D341Med (cell line): ENCODE measurements around the gene PRKN.

ENCODE experiments used
- DNase-seq: peaks from one replicate; pipeline ENCODE4 v3.0.0; 2012; ENCODE audit warnings: low spot score

The PRKN gene

DNA sequence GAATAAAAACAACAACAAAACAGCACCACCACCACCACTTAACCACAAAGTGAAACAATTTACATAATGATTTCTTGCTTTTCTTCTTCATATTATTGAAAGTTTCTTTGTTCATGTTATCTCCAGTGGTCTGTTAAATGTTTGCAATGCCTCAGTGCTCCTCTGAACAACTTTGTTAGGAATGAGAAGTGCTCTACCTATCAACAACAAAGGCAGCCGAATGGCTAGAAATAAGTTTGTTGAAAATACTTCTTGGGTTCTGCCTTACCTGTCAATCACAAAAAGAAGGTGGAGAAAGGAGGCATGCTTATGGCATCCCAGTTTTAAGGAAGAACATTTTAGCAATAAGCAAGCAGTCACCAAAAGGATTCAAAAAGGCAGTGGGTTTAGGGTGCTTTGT, 490.2 kb downstream of the PRKN start:
- no peak for DNase-seq

GRCh38 chr6:162234631-162235030, 492.9 kb downstream of the PRKN start:
- no peak for DNase-seq

- no peak for DNase-seq
Observed at GRCh38 chr6:162230147-162230752, 497.3 kb downstream of the PRKN start.

GRCh38 chr6:162229093-162229492, 498.5 kb downstream of the PRKN start:
- no peak for DNase-seq

DNA sequence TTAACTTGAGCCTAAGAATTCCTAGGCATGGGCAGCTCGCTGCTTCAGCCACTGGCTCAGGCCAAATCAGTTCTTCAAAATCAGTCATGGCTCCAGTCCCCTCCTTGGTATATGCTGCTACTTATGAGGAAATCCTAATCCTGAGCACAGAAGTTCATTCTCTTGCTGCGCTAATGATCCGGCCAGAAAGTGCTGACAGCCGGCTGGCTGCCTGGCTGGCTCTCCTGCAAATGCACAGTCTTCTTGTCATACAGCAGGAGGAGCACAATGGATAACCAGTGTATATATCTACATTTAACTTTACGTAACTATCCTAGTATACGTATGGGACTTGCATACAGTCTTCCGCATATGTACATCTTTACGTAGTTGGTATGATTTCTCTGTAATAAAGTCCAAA, 500.8 kb downstream of the PRKN start:
- DNase-seq, result no peak

- no peak for DNase-seq
Observed at GRCh38 chr6:162222521-162222920, 505.0 kb downstream of the PRKN start.

GRCh38 chr6:162220876-162221275, 506.7 kb downstream of the PRKN start:
- DNase-seq, result no peak

- DNase-seq, result no peak
Observed at GRCh38 chr6:162219266-162219665, 508.3 kb downstream of the PRKN start.

DNA sequence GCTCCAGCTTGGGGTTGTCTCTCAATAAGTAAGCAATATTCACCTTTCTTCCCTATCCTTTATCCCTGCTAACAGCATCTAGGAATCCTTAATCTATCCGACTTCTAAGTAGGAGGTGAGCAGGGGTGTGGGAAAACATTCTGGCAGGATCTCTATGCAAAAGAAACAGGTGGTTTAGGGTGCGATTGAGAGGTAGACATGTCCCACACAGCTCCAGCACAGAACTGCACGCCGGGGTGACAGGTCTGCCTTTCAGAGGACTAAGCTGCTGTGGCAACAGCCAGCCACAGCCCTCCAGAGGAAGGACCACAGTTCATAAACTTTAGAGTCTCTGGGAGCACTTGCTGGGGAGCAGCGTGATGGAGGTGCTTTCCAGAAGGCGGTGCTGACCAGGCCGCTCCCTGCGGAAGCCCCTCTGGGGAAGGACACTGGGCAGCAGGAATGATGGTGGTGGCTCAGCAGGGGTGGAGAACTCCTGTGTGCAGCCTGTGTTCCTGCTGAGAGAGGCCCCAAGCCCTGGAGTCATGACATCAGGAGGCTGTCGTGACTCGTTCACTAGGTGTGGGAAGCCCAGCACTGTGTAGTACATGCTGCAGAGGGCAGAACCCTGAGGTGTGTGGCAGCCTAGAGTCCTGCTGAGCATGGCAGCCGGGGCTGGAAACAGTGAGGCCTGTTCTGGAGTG, 509.6 kb downstream of the PRKN start:
- no peak for DNase-seq

- no peak for DNase-seq
Observed at GRCh38 chr6:162217058-162217457, 510.5 kb downstream of the PRKN start.

- DNase-seq, result no peak
Observed at GRCh38 chr6:162211777-162212176, 515.8 kb downstream of the PRKN start.

DNA sequence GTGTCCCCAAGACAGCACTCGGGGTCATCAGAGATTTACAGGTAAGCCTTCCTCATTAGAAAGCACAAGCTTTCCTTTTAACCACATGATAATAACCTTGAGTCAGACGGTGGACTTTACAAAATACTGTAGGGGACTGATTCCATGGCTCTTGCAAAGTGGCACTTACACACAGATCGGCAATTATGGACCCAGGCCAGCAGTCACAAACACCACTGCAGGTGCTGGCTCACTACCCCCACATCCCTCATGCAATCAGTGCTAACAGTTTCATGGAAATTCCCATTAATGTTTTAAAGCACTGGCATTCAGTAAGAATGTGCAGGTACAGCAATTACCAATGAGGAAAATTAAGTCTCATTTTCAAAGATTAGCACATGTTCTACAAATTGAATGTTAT, 516.5 kb downstream of the PRKN start:
- DNase-seq, result no peak

GRCh38 chr6:162203287-162203686, 524.3 kb downstream of the PRKN start:
- no peak for DNase-seq

- no peak for DNase-seq
Observed at GRCh38 chr6:162200945-162201690, 526.4 kb downstream of the PRKN start.

GRCh38 chr6:162200041-162200440, 527.5 kb downstream of the PRKN start:
- no peak for DNase-seq

GRCh38 chr6:162198925-162199324, 528.6 kb downstream of the PRKN start:
- DNase-seq, result no peak

GRCh38 chr6:162198076-162198475, 529.5 kb downstream of the PRKN start:
- DNase-seq, result no peak

DNA sequence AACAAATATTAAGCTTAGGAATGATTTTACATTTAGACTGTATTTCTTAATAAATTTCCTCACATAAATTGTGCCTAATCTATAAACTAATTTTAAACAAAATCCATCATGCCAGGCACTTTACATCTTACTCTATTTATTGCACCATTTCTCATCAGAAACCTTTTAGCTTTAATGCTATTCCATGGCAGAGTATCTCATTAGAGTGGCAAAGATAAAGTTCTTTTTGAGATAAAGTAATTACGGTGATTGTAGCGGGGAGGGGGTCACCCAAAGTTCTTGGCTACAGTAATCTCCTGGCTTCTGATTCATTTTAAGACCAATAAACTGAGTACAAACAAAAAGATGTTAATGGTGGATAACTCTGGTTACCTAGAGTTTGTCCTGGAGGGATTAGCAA, 532.1 kb downstream of the PRKN start:
- DNase-seq, result no peak

DNA sequence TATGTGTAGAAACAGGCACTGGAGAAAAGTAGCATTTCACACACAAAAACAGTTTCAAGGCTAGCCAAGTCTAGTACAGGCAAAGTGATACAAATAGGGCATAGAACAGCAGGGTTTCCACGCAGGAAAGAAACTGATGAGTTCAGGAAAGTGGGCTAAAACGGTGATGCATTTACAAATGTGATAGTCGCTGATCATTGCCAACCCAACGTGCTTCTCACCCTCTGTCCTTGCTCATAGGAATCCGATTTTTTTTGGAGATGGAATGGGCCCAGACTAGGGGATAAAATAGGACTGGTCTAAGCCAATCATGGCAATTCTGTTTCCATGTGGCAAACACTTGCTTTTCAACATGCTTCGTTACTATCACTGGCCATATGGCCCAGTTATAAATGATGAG, 536.6 kb downstream of the PRKN start:
- no peak for DNase-seq

DNA sequence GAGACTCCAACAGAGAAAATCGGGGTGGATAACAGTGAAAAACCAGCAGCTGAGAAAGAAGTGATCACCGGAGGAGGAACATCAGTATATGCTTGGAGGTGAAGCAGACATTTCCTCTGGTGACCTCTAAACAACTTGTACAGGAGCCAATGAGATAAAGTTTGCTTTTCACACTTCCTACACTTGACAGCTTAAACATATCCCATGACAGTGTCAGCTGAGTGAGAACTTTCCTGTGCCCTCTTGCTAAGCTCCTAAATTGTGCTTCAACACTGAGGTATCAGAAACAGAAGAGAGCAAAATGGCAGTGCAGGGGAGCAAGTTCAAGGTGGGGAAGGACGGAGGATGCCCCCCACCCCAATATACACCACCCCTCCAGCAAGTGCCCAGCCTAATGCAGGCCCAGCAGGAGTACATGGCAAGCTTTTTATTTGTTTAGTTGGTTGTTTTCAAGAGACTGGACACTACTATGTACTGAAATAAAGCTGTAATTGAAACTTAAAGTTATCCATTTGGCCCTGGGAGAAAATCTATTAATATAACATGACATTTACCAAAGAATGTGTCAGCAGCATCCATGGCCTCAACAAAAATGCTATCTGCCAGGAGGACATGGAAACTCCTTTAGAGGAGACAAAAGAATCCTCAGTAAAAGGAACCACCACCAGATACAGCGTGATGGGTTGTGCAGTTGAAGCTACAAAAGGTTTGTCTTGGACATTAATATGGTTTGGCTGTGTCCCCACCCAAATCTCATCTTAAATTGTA, 540.2 kb downstream of the PRKN start:
- no peak for DNase-seq

- DNase-seq, result no peak
Observed at GRCh38 chr6:162184465-162184864, 543.1 kb downstream of the PRKN start.

- DNase-seq, result no peak
Observed at GRCh38 chr6:162181741-162182401, 545.7 kb downstream of the PRKN start.
